Thymus (tissue), 11 donors: ENCODE results near the gene COBL. TPM values are rescaled to one million over a fixed set of nuclear protein-coding genes. Genes with fewer than 3 reads are reported as not detected.

Experiments used
- DNase-seq, 9 donors: peaks; one replicate each; pipeline ENCODE4 v3.0.0-alpha.2; 2013; ENCODE audit warnings: low spot score in 9 of 9, low read depth in 6 of 9, missing footprints in 1 of 9
- H3K27ac ChIP-seq, 2 donors: one replicate each; pipeline ENCODE4 v1.5.1; 2013; ENCODE audit warnings: control low read depth in 1 of 2, low read depth in 1 of 2, low read length in 1 of 2, mild to moderate bottlenecking in 1 of 2, moderate library complexity in 1 of 2
- H3K27me3 ChIP-seq, 2 donors: one replicate each; pipeline ENCODE4 v1.5.1; 2013; ENCODE audit warnings: low read length in 1 of 2; ENCODE audit not compliant: control insufficient read depth in 2 of 2, insufficient read depth in 1 of 2
- H3K36me3 ChIP-seq, 2 donors: one replicate each; pipeline ENCODE4 v1.5.1; 2013; ENCODE audit warnings: low read length in 1 of 2, mild to moderate bottlenecking in 1 of 2, moderate library complexity in 1 of 2; ENCODE audit not compliant: control insufficient read depth in 2 of 2, insufficient read depth in 2 of 2
- H3K4me1 ChIP-seq, 2 donors: one replicate each; pipeline ENCODE4 v1.5.1; 2013; ENCODE audit warnings: low read length in 2 of 2; ENCODE audit not compliant: control insufficient read depth in 2 of 2, insufficient read depth in 2 of 2
- H3K4me3 ChIP-seq, 2 donors: one replicate each; pipeline ENCODE4 v1.5.1; 2013; ENCODE audit warnings: low read length in 2 of 2, control low read depth in 1 of 2, mild to moderate bottlenecking in 1 of 2
- H3K9me3 ChIP-seq, 2 donors: one replicate each; pipeline ENCODE4 v1.5.1; 2013; ENCODE audit warnings: low read length in 1 of 2, mild to moderate bottlenecking in 1 of 2; ENCODE audit not compliant: control insufficient read depth in 2 of 2, insufficient read depth in 1 of 2
- WGBS: extraction: QIAGEN DNeasy Blood & Tissue Kit; methylation state at CpG from one replicate; pipeline ENCODE4 v1.1.7; 2013; 5-methylcytosine and 5-hydroxymethylcytosine counted together
- polyA plus RNA-seq: library from polyadenylated mRNA; stranded (reverse); fragments of 200-250 nt; gene quantifications from one replicate; pipeline ENCODE4 v1.2.3, GENCODE V29; 2013
- total RNA-seq: library from RNA; stranded (reverse); fragments of 120-200 nt; gene quantifications from one replicate; pipeline ENCODE4 v1.2.4, GENCODE V29; 2013
- donor health status: healthy.

COBL gene
- total and polyA plus RNA-seq, 2 donors: 0.66 to 2.0 TPM

GRCh38 chr7:51242881-51243518, 73.6 kb downstream of the COBL start:
- 73% methylated on average over 16 of the region's 16 CpGs for WGBS
- H3K27ac ChIP-seq: no peak overlapping the region
- DNase-seq: no peak

GRCh38 chr7:51242007-51242691, 74.5 kb downstream of the COBL start:
- Histone ChIP-seq H3K27me3 (peaks cover 0 to 4% of the 10 kb centered on the region in 2 donors), H3K36me3 (no peaks in the 10 kb centered on the region), H3K27ac (no peak overlapping the region), H3K9me3 (no peaks in the 10 kb centered on the region), H3K4me3 (no peak overlapping the region), H3K4me1 (no peaks in the 10 kb centered on the region)
- DNase-seq: no peak
- WGBS: 95% methylated on average over 5 of the region's 5 CpGs

More at GRCh38 chr7:51242881-51243518, 73.6 kb downstream of the COBL start:
- H3K4me1 ChIP-seq: no peaks in the 10 kb centered on the region
- H3K9me3 ChIP-seq: no peaks in the 10 kb centered on the region
- no peak overlapping the region for H3K4me3 ChIP-seq
- H3K36me3 ChIP-seq: no peaks in the 10 kb centered on the region
- peaks cover 0 to 2% of the 10 kb centered on the region in 2 donors for H3K27me3 ChIP-seq

- 94% methylated on average over 4 of the region's 4 CpGs for WGBS
- no peak overlapping the region for H3K27ac ChIP-seq
- no peak overlapping the region for H3K4me3 ChIP-seq
- no peaks in the 10 kb centered on the region for H3K4me1 ChIP-seq
- H3K36me3 ChIP-seq: no peaks in the 10 kb centered on the region
- peaks cover 0 to 2% of the 10 kb centered on the region in 2 donors for H3K27me3 ChIP-seq
- no peaks in the 10 kb centered on the region for H3K9me3 ChIP-seq
- DNase-seq: no peak
Observed at GRCh38 chr7:51240868-51241267, 75.7 kb downstream of the COBL start.

GRCh38 chr7:51239691-51240090, 76.9 kb downstream of the COBL start:
- H3K4me3 ChIP-seq: no peak overlapping the region
- H3K36me3 ChIP-seq: no peaks in the 10 kb centered on the region
- no peak for DNase-seq
- H3K4me1 ChIP-seq: no peaks in the 10 kb centered on the region
- H3K27ac ChIP-seq: no peak overlapping the region
- 94% methylated on average over 3 of the region's 3 CpGs for WGBS
- peaks cover 0 to 2% of the 10 kb centered on the region in 2 donors for H3K27me3 ChIP-seq
- no peaks in the 10 kb centered on the region for H3K9me3 ChIP-seq

GRCh38 chr7:51238981-51239495, 77.6 kb downstream of the COBL start:
- Histone ChIP-seq H3K27ac (no peak overlapping the region), H3K27me3 (peaks cover 0 to 2% of the 10 kb centered on the region in 2 donors), H3K9me3 (no peaks in the 10 kb centered on the region), H3K36me3 (no peaks in the 10 kb centered on the region), H3K4me3 (no peak overlapping the region), H3K4me1 (no peaks in the 10 kb centered on the region)
- WGBS: 96% methylated on average over 4 of the region's 4 CpGs
- DNase-seq: no peak

GRCh38 chr7:51237446-51238133, 79.0 kb downstream of the COBL start:
- no peaks in the 10 kb centered on the region for H3K36me3 ChIP-seq
- 94% methylated on average over 9 of the region's 9 CpGs for WGBS
- no peak overlapping the region for H3K27ac ChIP-seq
- H3K9me3 ChIP-seq: no peaks in the 10 kb centered on the region
- no peaks in the 10 kb centered on the region for H3K4me1 ChIP-seq
- H3K27me3 ChIP-seq: peaks cover 0 to 2% of the 10 kb centered on the region in 2 donors
- no peak overlapping the region for H3K4me3 ChIP-seq
- DNase-seq: no peak

GRCh38 chr7:51236470-51237132, 80.0 kb downstream of the COBL start:
- no peak overlapping the region for H3K27ac ChIP-seq
- WGBS: 90% methylated on average over 8 of the region's 8 CpGs

DNA sequence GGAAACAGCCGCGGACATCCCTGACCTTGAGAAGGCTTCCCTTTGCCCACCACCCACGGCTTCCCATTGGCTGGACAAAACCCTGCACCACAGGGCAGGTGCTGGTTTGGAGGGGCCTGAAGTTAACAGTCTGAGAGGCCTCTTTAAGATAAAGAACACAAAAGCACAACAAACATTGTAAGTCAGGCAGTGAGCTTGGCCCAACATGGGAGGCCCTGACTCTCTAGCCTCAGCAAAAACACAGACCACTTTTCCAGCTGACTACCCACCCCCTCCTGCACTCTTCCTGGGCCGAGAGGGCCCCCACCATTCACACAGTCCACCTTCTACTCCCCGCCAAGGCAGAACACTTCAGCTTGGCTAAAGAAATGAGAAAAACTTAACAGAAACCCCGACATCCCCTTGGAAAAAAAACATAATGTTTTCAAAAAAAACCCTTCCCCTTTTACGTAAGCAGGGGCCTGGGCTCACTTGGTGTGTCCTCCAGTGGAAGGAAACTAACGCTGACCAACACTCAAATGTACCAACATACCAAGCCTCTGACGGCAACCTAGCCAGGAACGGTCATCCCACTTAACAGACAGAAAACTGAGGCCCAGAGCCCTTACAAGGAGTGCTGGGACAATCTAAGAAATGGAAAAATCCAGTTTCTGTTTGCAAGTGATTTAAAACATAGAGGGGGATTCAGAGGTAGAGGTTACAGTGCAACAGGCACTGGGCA, 80.9 kb downstream of the COBL start:
- H3K4me3 ChIP-seq: no peak overlapping the region
- no peaks in the 10 kb centered on the region for H3K36me3 ChIP-seq
- H3K4me1 ChIP-seq: no peaks in the 10 kb centered on the region
- H3K9me3 ChIP-seq: no peaks in the 10 kb centered on the region
- no peak overlapping the region for H3K27ac ChIP-seq
- no peak for DNase-seq
- 89% methylated on average over 10 of the region's 10 CpGs for WGBS
- H3K27me3 ChIP-seq: peaks cover 0 to 2% of the 10 kb centered on the region in 2 donors

More at GRCh38 chr7:51236470-51237132, 80.0 kb downstream of the COBL start:
- H3K36me3 ChIP-seq: no peaks in the 10 kb centered on the region
- peaks cover 0 to 2% of the 10 kb centered on the region in 2 donors for H3K27me3 ChIP-seq
- no peaks in the 10 kb centered on the region for H3K9me3 ChIP-seq
- DNase-seq: no peak
- no peaks in the 10 kb centered on the region for H3K4me1 ChIP-seq
- H3K4me3 ChIP-seq: no peak overlapping the region
